Stimulated activated CD4-positive, alpha-beta T cell treated with anti-CD3 and anti-CD28 coated beads, Interleukin-4, amount 100 ng/mL, for 48 hours (primary cell): Measurements from ENCODE around the gene BAHD1.

Experiments
- DNase-seq, 2 donors: peaks; one replicate each; pipeline ENCODE4 v3.0.0-alpha.2; 2020; ENCODE audit warnings: low read depth in 2 of 2

BAHD1 gene

DNA sequence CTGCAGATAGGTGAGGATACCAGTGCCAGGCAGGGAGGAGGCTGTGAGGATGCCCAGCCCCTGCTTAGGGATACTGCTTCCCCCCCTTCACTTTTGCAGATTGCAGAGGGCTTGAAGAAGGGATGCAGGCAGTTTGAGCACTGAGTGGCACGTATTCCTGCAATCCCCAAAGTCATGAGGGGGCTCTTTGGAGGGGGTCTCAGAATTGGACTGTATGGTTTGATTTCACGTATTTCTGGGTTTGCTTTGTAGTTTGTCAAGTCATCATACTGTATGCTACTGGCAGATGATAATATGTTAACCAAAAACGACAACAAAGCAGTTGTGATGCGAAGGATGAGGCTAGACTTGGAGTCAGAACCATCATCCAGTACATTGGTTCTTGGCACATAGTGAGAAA is 58.1 kb downstream of the BAHD1 start:
- DNase-seq = no peak

DNA sequence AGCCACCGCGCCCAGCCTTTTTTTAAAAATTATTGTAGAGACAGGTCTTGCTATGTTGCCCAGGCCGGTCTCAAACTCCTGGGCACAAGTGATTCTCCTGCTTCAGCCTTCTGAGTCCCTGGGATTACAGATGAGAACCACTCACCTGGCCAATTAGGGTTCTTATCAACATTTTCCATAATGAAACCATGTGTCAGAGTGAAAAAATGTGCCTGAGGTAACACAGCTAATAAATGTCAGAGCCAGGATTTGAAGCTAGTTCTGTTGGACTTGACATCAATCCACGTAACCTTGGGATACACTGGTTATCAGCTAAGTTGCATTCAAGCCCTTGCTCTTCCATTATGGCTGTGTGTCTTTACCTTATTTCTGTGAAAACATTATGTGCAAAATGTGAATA is 59.2 kb downstream of the BAHD1 start:
- no peak for DNase-seq

DNA sequence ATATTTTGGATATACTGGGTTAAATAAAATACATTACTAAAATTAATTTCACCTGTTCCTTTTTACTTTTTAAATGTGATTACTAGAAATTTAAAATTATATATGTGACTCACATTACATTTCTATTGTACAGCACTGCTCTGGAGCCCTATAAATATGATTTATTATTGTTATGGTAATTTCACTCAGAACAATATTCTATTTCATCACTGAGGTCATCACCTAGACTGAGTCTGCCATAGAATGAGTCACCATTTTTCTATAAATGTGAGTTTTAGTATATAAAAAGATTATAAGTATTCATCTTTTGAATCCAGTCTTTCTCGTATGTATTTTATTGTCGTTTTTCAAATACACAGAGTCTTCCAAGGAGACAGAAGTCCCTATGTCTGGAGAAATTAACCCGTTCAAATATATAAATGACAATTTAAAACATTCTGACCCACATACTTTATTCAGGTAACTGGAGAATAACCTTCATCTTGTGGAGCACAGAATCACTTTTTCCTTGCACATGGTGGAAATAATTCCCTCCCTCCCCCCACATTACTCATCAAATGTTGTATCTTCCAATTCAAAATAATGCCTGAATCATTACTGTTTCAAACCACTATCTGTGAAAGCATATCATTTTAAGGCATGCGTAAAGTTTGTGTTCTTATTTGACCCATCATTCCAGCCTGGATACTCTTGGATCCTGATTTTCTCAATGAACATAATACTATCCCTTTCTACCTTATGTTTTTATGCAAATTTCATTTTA is 60.0 kb downstream of the BAHD1 start:
- DNase-seq = no peak

DNA sequence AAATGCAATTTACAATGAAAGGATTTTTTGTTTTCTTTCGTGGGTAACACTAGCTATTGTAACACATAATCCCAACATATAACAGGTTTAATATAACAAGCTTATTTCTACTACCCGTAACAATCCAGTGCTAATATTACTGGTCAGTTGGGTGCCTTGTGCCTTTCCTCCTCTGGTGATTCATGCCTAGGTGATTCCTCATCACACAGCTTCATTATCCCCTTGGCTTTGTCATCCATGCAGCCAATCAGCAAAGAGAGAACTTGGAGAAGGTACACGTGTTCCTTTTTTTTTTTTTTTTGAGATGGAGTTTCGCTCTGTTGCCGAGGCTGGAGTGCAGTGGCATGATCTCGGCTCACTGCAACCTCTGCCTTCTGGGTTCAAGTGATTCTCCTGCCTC is 60.7 kb downstream of the BAHD1 start:
- DNase-seq = no peak

DNA sequence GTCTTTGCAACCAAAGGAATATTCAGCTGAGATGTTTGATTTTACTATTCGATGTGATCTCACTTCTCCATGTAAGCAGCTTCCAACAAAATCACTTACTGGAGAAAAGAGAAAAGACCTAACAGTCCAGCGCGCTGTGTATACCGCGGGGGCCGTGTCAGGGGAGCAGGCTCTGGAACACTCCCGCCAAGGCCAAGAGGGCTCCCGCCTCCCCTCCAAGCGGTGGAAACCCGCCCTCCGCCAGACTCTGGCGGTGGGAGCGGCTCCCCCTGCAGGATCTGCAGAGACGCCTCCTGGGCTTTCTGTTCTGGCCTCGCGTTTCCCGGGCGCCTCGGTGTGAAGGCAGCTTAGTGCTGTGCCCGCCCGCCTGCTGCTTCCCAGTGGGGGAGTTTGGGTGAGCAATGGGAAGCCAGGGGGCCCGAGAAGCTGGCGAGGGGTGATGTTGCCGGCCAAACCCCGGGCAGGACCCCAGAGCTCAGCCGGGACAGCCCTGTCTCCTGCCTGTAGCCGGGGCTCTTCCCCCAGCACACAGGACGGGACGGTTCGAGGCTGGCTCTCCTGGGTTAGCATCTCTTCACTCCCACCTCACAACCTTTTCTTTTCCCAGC is 66.3 kb downstream of the BAHD1 start:
- peak; percentile 46 to 47 for DNase-seq

DNA sequence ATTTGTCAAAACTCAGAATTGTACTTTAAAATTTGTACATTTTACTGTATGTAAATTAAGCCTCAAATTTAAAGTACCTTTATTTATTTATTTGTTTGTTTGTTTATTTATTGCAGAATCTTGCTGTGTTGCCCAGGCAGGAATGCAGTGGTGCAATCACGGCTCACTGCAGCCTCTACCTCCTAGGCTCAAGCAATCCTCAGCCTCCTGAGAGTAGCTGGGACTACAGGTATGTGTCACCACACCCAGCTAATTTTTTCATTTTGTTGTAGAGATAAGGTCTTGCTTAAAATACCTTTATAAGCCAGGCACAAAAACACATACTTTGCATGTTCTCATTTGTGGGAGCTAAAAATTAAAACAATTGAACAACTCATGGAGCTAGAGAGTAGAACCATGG is 67.5 kb downstream of the BAHD1 start:
- no peak for DNase-seq

DNA sequence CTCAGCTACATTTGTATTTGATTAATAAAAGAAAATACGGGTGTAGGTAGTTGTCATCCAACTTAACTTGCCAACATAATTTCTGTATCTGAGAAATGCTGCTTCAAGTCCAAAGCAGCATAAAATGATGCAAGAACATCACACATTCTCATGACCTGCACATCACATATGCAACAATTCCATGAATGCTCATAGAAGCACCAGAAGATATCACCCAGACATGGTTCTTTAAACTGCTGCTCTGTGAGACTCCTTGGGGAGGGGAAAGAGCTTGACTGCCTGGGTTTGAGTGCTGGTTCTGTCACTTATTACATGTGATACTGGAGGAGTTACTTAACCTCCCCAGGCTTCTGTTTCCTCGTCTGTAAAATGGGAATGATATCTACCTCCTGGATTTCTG is 69.4 kb downstream of the BAHD1 start:
- DNase-seq = no peak

DNA sequence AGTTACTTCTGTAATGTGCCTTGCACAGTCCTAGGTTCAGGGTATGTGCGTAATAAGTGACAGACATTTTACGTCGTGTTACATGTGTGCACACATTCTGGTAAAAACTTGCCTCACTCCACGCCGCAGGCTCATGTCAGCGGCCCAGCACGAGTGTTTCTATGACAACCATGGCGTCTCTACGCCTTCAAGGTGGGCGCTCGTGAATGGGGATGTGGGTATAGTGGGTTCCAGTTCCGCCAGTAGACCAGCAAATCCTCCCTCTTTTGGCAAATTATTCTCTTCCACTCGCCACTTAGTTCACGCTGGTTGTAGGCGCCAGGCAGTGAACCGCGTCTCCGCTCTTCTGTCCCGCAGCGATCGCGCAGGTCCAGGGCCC is 70.3 kb downstream of the BAHD1 start:
- no peak for DNase-seq

GRCh38 chr15:40511472-40512133 is 70.8 kb downstream of the BAHD1 start:
- DNase-seq = no peak

DNA sequence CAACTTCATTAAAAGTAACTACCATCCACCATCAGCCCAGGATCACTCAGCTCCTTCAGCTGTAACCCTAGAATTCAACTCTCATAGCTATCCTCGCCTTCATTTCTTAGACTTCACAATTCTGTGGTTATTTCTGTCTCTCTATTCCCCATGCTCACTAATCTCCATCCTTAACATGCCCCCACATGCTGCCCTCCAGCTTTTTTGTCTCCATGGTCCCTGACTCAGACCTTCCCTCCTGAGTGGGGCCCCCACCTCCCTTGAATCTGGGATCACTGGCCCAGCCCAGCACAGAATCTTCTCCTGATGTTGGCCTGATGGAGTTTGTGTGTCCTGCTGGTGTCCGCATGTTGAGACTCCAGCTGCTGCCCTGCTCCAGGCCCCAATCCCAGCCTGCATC is 71.7 kb downstream of the BAHD1 start:
- no peak for DNase-seq

DNA sequence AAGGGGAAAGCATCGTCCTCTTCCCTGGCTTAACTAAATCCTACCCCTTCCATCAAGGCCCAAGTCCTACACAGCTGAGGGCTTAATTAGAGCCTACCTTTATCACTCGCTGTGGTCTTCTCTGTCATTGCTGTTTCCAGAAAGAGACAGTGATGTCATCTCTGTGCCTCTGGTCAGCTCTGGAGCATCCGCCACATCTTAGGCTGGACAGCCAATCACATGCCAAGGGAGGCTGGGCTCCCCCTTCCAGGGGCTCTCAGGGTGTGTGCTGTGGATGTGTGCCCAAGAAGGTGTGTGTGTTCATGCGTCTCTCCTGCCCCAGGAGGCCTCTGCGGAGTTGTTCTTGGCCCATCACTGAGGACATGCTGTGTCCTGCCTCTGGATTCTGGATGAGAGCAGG is 72.9 kb downstream of the BAHD1 start:
- DNase-seq = no peak

GRCh38 chr15:40516322-40516721 is 75.6 kb downstream of the BAHD1 start:
- no peak for DNase-seq
